GM06990 (cell line): ENCODE measurements around the gene TMEM117.
"Not testable (repeated sequence)": the region's sequence is repeated elsewhere in the genome, so short reads cannot be mapped to it uniquely, and the experiment has no call there.

ENCODE experiments used
- DNase-seq: peaks from one replicate; pipeline ENCODE4 v3.0.0-alpha.2; 2011; ENCODE audit not compliant: insufficient read length; ENCODE audit errors: extremely low read depth
- H3K27me3 ChIP-seq: replicated peaks from 2 replicates; pipeline ENCODE4 v1.6.0; 2011; ENCODE audit warnings: low read length; ENCODE audit not compliant: control insufficient read depth, insufficient read depth
- H3K36me3 ChIP-seq: 2 replicates; pipeline ENCODE4 v1.5.1; 2011; ENCODE audit warnings: low read length; ENCODE audit not compliant: control insufficient read depth, insufficient read depth
- H3K4me3 ChIP-seq: replicated peaks from 2 replicates; pipeline ENCODE4 v1.5.1; 2011; ENCODE audit warnings: low read depth, mild to moderate bottlenecking, control low read depth, low read length
- CTCF ChIP-seq: IDR thresholded peaks from 2 replicates; pipeline ENCODE4 v1.5.1; 2011; ENCODE audit warnings: low read length, control low read depth, mild to moderate bottlenecking, inconsistent platforms; ENCODE audit not compliant: insufficient read depth, poor library complexity, severe bottlenecking

Gene TMEM117

GRCh38 chr12:44019118-44019517 lies 183.2 kb downstream of the TMEM117 start:
- no peak overlapping the region for H3K4me3 ChIP-seq
- no peak for DNase-seq
- H3K36me3 ChIP-seq = no peaks in the 10 kb centered on the region
- TF ChIP-seq CTCF = no peak
- no peaks in the 10 kb centered on the region for H3K27me3 ChIP-seq

- Histone ChIP-seq H3K36me3 (no peaks in the 10 kb centered on the region), H3K27me3 (no peaks in the 10 kb centered on the region), H3K4me3 (no peak overlapping the region)
- DNase-seq = no peak
- no peak for TF ChIP-seq CTCF
Measured at GRCh38 chr12:44020555-44020954, 184.7 kb downstream of the TMEM117 start.

- peak; percentile 39 for DNase-seq
- H3K27me3 ChIP-seq = no peaks in the 10 kb centered on the region
Measured at GRCh38 chr12:44021471-44021971, 185.6 kb downstream of the TMEM117 start.

GRCh38 chr12:44025499-44025898 lies 189.6 kb downstream of the TMEM117 start:
- DNase-seq = no peak
- no peaks in the 10 kb centered on the region for H3K36me3 ChIP-seq
- no peak for TF ChIP-seq CTCF
- no peak overlapping the region for H3K4me3 ChIP-seq
- H3K27me3 ChIP-seq = no peaks in the 10 kb centered on the region

More at GRCh38 chr12:44021471-44021971, 185.6 kb downstream of the TMEM117 start:
- Histone ChIP-seq H3K4me3 (no peak overlapping the region), H3K36me3 (no peaks in the 10 kb centered on the region)
- no peak for TF ChIP-seq CTCF

- DNase-seq = no peak
- TF ChIP-seq CTCF = no peak
- Histone ChIP-seq H3K4me3 (no peak overlapping the region), H3K36me3 (no peaks in the 10 kb centered on the region), H3K27me3 (no peaks in the 10 kb centered on the region)
Measured at GRCh38 chr12:44026046-44026445, 190.2 kb downstream of the TMEM117 start.

- H3K27me3 ChIP-seq, H3K36me3 ChIP-seq, DNase-seq, H3K4me3 ChIP-seq: not testable (repeated sequence)
Measured at GRCh38 chr12:44026926-44027325, 191.0 kb downstream of the TMEM117 start.
